ENCODE results near the gene MAPKBP1. TPM values are rescaled to one million over a fixed set of nuclear protein-coding genes. Genes with fewer than 3 reads are reported as not detected.

MAPKBP1 gene
- total RNA-seq, 1 experiment from 2014 or later, result 6.4 TPM

DNA sequence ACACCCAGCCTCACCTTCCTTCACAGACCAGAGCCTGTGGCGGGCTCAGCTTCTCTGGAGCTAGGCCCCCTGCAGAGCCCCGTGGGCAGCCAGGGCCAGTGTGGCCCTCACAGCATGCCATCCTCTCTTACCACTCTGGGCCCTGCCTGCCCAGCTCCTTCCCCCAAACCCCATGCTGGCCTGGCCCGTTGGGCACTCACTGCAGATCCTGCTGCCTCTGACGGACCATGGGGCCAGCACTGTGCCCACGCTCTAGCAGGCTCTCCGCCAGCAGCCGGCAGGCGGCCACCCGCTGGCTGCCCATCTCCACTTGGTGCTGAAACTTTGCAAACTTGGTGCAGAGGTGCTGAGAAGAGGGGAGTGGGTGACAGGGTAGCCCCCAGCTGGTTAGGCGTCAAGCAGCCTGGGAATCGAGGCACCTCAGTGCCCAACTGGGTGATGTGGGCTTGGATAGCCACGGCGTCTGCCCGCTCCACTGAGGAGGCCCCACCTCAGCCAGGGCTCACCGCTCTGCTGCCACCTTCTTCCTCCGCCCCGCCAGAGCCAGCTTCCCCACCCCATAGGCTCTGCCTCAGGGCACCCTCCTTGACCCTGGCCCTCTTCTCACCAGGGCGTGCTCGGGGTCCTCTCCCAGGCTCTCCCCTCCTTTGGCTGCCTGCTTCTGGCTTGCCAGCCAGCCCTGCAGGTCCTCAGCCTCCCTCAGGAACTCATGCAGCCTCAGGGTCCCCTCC is 97.1 kb downstream of the MAPKBP1 start:
- in situ Hi-C loops (cut with HindIII; ENCODE audit: low pct_unique_long_range_greater_than_20kb, low sequenced_read_pairs), result no loop called here
- no peak for DNase-seq (ENCODE audit: low read depth)

DNA sequence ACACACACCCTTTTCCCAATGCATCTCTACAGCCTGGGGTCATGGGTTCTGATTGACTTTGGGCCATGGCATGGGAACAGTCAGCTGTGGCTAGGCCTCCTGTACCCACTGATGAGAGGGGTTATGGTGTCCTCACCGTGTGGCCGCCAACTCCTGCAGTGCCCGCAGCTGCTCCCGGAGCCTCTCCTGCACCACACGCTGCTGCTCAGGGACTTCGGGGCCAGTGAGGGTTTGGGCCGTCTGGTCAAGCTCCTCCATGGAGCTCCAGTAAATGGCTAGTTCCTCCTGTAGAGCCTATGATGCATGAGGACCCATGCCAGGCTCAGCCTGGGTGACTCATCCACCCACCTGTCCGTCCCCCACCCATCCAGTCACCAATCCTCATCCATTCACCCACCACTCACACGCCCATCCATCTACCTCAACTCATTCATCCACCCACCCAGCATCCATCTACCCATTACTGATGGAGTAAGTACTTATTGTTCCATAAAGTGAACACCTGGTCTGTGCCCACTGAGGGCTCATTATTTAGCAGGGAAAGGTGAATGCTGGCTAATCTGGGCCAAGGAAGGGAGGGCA is 98.0 kb downstream of the MAPKBP1 start:
- no peak for DNase-seq (ENCODE audit: low read depth)
- in situ Hi-C loops (cut with HindIII; ENCODE audit: low pct_unique_long_range_greater_than_20kb, low sequenced_read_pairs), result no loop called here

DNA sequence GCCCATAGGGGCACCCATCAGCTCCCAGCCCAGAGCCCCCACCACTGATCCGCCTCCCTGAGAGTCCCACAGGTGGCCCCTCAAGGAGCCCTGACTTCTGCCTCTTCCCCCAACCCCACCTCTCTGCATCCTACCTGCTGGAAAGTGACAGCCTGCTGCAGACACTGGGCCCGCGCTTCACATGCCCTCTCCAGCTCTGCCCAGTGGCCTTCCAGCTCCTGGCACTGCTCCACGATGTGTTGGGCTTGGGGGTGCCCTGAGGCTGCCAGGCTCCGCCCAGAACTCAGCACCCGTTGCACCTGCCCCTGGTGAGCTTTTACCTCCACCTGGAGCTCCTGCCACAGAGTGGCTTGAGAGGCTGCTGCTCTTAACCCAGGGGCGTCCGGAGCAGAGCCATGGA is 99.4 kb downstream of the MAPKBP1 start:
- in situ Hi-C loops (cut with HindIII; ENCODE audit: low pct_unique_long_range_greater_than_20kb, low sequenced_read_pairs), result no loop called here
- no peak for DNase-seq (ENCODE audit: low read depth)

DNA sequence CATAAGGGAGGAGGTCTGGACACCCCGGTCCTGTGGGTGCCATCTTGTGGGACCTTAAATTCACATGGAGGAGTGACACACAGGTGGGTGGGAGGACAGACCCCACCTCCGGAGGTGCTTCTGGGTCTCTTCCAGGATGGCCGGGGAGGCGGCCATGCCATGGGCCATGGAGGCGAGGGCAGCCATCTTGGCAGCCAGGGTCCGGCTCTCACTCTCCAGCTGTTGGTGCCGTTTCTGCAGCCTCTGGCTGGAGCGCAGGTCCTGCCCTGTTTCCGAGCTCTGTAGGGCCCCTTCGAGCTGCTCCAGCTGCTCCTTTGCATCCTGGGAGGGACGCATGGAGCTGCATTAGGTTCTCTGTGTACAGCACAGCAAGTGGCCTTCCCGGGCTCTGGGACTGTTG is 100.5 kb downstream of the MAPKBP1 start:
- in situ Hi-C loops (cut with HindIII; ENCODE audit: low pct_unique_long_range_greater_than_20kb, low sequenced_read_pairs), result no loop called here
- no peak for DNase-seq (ENCODE audit: low read depth)

DNA sequence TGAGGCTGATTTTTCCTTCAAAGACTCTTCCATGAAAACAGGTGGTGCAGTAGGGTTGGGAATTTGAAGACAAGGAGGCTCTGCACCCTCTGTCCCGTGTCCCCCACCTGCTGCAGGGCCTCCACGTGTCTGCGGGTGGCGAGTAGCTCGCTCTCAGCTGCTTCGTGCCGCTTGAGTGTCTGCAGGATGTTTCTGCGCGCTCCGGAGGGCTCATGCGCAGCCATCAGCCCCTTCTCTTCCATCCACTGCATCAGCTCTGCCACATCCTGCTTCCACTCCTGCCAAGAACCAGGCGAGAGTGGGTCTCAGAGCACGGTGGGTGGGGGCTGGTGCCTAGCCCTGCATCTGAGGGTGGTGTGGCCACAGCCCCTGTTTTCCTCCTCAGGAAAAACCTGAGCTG is 101.7 kb downstream of the MAPKBP1 start:
- no peak for DNase-seq (ENCODE audit: low read depth)
- in situ Hi-C loops (cut with HindIII; ENCODE audit: low pct_unique_long_range_greater_than_20kb, low sequenced_read_pairs), result no loop called here

DNA sequence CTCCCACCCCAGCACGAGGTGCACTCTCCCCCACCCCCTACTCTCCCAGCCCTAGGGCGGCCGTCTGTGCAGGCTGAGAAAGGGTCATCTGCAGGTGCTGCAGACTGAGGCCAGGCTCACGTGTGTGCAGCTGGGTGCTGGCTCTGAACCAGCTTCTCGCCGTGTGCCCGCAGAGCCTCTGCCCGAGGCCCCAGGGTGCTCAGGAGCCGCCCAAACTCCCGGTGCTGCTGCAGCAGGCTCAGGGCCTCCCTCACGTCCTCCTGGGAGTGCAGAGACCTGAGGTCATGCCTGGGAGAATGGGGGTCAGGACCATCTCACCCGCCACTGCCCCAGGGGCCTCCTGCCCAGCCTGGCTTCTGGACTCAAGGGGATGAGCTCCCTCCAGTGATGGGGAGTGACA is 102.4 kb downstream of the MAPKBP1 start:
- no peak for DNase-seq (ENCODE audit: low read depth)
- in situ Hi-C loops (cut with HindIII; ENCODE audit: low pct_unique_long_range_greater_than_20kb, low sequenced_read_pairs), result no loop called here

Other genes starting within 250 kb of the MAPKBP1 start
- gene RPAP1, start 230.2 kb upstream of the MAPKBP1 start, total RNA-seq (2014; rRNA removed; shearing (Covaris generic); ENCODE audit: low replicate concordance), result 9.3 and 24.2 TPM in 2 replicates
- gene TYRO3, start 215.3 kb upstream of the MAPKBP1 start, total RNA-seq (2014; rRNA removed; shearing (Covaris generic); ENCODE audit: low replicate concordance), result 16.5 and 20.2 TPM in 2 replicates
- gene MGA, start 114.1 kb upstream of the MAPKBP1 start, total RNA-seq (2014; rRNA removed; shearing (Covaris generic); ENCODE audit: low replicate concordance), result 21.0 and 36.1 TPM in 2 replicates
- 2.8 TPM in 1 of 2 replicates, not detected in the other for gene JMJD7, start 53.6 kb downstream of the MAPKBP1 start, total RNA-seq (2014; rRNA removed; shearing (Covaris generic); ENCODE audit: low replicate concordance)
- gene PLA2G4B, start 64.4 kb downstream of the MAPKBP1 start, total RNA-seq (2014; rRNA removed; shearing (Covaris generic); ENCODE audit: low replicate concordance), result not detected in 2 replicates
- not detected in 2 replicates for gene SPTBN5, start 119.6 kb downstream of the MAPKBP1 start, total RNA-seq (2014; rRNA removed; shearing (Covaris generic); ENCODE audit: low replicate concordance)
- gene EHD4, start 198.1 kb downstream of the MAPKBP1 start, total RNA-seq (2014; rRNA removed; shearing (Covaris generic); ENCODE audit: low replicate concordance), result 3.0 and 3.8 TPM in 2 replicates
- gene PLA2G4E, start 246.6 kb downstream of the MAPKBP1 start, total RNA-seq (2014; rRNA removed; shearing (Covaris generic); ENCODE audit: low replicate concordance), result not detected in 2 replicates

All from Caki2 (cell line).